Stimulated activated naive CD4-positive, alpha-beta T cell treated with Interleukin-2 at 50 U/mL for 16 hours (primary cell): ENCODE data around the gene PUM1.

ENCODE experiments used
- DNase-seq: peaks from one replicate; lab custom pipeline; 2025; lab: John Stamatoyannopoulos, UW

The PUM1 gene

GRCh38 chr1:31029026-31029425, 36.5 kb downstream of the PUM1 start:
- DNase-seq: no peak

GRCh38 chr1:31027693-31028526, 37.6 kb downstream of the PUM1 start:
- no peak for DNase-seq

- no peak for DNase-seq
Observed at GRCh38 chr1:31022259-31022658, 43.3 kb downstream of the PUM1 start.

- no peak for DNase-seq
Observed at GRCh38 chr1:31020007-31020790, 45.3 kb downstream of the PUM1 start.

GRCh38 chr1:31019401-31019800, 46.1 kb downstream of the PUM1 start:
- DNase-seq: no peak

GRCh38 chr1:31016868-31017267, 48.6 kb downstream of the PUM1 start:
- no peak for DNase-seq

GRCh38 chr1:31013187-31013864, 52.2 kb downstream of the PUM1 start:
- no peak for DNase-seq

GRCh38 chr1:31012210-31012924, 53.1 kb downstream of the PUM1 start:
- DNase-seq: no peak

- no peak for DNase-seq
Observed at GRCh38 chr1:31011719-31012118, 53.8 kb downstream of the PUM1 start.

GRCh38 chr1:31010086-31010989, 55.2 kb downstream of the PUM1 start:
- peak; percentile 21 for DNase-seq

- no peak for DNase-seq
Observed at GRCh38 chr1:31007462-31007991, 58.0 kb downstream of the PUM1 start.

- DNase-seq: no peak
Observed at GRCh38 chr1:31006747-31007146, 58.8 kb downstream of the PUM1 start.

- no peak for DNase-seq
Observed at GRCh38 chr1:31005617-31006166, 59.8 kb downstream of the PUM1 start.

- no peak for DNase-seq
Observed at GRCh38 chr1:31005198-31005597, 60.3 kb downstream of the PUM1 start.

- DNase-seq: no peak
Observed at GRCh38 chr1:31004231-31004621, 61.3 kb downstream of the PUM1 start.

GRCh38 chr1:31003613-31004230, 61.8 kb downstream of the PUM1 start:
- no peak for DNase-seq

GRCh38 chr1:31000301-31000700, 65.2 kb downstream of the PUM1 start:
- DNase-seq: no peak

- no peak for DNase-seq
Observed at GRCh38 chr1:30998887-30999286, 66.6 kb downstream of the PUM1 start.

GRCh38 chr1:30998171-30998570, 67.3 kb downstream of the PUM1 start:
- no peak for DNase-seq

- no peak for DNase-seq
Observed at GRCh38 chr1:30997463-30998057, 68.0 kb downstream of the PUM1 start.
